GM18867 (cell line): Measurements from ENCODE around the gene TRIM46.
"Not testable (repeated sequence)": the region's sequence is repeated elsewhere in the genome, so short reads cannot be mapped to it uniquely, and the experiment has no call there.

ENCODE experiments used
- ATAC-seq: cut with Tn5 transposase; IDR thresholded peaks from one replicate; pipeline ENCODE4 v1.9.1; 2021; ENCODE audit warnings: mild to moderate bottlenecking, moderate library complexity; ENCODE audit not compliant: unreplicated experiment

The TRIM46 gene

DNA sequence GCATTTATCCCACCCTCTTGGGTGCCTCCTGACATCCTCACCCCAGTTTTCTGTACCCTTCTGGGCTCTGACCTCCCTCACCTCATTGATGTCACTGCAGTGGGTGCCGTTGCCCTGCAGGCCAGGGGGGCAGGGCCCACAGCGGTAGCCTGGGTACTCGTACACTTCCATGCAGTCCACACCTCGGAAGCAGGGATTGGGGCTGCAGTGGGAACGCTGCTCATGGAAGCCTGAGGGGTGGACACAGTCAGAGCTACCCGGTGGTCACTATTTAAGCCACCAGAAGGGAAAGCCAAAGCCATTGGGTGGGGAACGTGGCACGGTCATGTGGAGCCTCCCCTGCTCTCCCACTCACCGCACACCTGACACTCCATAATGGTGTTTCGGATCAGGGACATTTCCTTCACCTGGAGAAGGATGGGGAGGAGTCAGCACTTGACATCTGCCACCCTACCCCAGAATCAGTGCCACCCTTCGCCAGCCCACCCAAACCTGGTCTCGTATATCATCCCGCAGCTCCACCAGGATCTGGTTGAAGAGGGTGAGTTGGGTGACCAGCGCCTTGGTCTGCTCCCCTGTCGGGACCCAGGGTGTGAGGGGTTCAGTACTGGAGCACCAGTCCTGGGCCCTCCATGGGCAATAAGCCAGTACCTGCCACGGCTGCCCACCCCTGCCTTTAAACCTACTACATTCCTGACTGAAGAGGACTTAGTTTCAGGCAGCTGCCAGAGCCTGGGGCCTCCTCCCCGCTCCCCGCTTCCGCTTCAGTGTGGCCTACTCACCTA lies 29.3 kb downstream of the TRIM46 start:
- no peak for ATAC-seq

GRCh38 chr1:155205035-155205434 lies 31.4 kb downstream of the TRIM46 start:
- ATAC-seq, result no peak

DNA sequence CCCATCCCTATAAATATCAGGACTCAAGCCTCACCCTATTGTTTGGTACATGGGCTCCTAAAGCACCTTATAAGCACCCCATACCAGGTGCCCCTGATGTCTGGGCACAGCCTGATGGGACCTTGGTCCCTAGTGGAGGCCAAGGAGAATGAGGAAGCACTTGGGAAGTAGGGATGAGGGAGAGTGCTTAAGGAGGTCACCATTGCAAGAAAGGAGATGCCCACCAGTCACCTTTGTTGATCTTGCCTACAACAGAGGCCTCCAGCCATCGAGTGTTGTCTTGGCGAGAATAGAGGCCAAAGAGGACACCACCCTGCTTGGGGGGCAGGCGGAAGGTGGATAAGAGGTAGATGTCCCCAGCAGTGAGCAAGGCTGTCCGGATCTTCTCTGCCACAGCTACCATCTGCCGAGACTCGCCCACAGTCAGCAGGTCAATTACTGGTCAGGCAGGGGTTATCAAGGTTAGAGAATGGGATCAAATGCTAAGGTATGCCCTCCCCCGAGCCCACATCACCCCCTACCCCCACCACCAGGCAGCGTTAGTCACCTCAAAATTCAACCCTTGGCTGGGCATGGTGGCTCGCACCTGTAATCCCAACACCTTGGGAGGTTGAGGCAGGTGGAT lies 32.4 kb downstream of the TRIM46 start:
- ATAC-seq, result no peak

GRCh38 chr1:155206891-155207805 lies 33.5 kb downstream of the TRIM46 start:
- no peak for ATAC-seq

DNA sequence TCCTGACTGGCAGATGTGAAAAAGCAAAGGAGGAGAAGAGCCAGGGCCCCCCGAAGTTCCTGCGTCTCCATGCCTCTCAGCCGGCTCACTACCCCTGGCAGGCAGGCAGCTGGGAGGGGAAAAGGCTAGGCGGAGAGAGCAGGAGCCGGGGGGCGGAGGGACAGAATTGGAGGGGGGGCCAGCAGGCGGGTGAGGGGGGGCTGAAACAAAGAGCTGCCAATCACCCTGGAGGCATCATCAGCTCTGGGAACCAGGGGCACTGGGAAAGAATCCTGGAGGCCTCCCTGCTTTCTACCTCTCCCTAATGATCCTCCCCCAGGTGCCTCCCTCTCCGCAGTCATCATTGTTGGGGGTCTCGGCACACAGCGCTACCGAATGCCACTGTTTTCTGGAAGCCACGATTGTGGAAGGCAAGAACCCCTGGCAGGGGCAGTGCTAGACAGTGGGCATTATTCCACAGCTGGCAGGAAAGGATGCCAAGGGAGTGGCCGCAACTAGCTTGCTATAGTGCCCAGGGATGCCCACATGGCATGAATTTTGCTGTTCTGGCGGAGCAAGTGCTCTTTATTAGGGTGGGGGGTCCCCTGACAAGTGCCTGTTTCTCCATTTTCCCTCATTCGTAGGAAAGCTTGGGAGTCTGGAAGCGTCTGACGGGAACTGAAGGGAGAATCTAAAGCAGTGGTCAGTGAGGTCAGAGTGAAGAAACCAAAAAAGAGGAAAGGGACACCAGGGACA lies 34.3 kb downstream of the TRIM46 start, which contains the start of gene THBS3:
THBS3 (minus strand) TSS at position 92 of the 735 bp plus-strand sequence; CDS start at position 71, 21 bp downstream.
- ATAC-seq, result no peak

DNA sequence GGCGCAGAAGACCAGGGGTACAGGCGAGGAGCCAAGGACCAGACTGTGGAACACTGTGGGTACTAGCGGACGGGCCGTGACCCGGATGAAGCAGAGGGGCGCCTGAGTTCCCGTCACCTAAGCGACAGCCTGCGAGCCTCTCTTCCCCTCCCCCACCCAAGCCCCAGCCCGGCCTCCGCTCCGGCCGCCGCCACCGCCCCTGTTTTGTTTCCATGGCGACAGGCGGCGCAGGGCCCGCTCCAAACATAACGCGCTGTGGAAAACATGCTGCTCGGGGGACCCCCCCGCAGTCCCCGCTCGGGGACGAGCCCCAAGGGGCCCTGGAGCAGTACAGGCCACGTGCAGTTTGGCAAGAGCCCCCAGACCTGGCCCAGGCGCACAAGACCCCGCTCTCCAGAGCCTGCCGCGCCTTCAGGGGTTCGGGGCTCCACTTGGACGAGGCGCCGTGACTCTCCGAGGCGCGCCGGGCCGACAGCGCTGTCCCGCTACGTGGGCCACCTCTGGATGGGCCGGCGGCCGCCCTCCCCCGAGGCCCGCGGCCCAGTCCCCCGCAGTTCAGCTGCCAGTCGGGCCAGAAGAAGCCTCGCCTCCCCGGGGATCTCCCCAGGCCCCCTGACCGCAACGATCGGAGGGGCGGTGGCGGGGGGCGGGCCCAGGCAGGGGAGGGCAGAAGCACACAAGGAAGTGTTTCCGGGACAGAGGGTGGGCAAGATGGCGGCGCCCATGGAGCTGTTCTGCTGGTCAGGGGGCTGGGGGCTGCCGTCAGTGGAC lies 35.1 kb downstream of the TRIM46 start, which contains the start of gene MTX1:
MTX1 (plus strand) TSS at position 155 of the 771 bp plus-strand sequence; CDS start at position 265, 110 bp downstream.
- peak; percentile 64 for ATAC-seq

GRCh38 chr1:155209312-155209721 lies 35.7 kb downstream of the TRIM46 start:
- no peak for ATAC-seq

- ATAC-seq, result no peak
These were observed 36.9 kb downstream of the TRIM46 start for GRCh38 chr1:155210314-155211104.

- ATAC-seq, result not testable (repeated sequence)
These were observed 37.9 kb downstream of the TRIM46 start for GRCh38 chr1:155211381-155212050.

DNA sequence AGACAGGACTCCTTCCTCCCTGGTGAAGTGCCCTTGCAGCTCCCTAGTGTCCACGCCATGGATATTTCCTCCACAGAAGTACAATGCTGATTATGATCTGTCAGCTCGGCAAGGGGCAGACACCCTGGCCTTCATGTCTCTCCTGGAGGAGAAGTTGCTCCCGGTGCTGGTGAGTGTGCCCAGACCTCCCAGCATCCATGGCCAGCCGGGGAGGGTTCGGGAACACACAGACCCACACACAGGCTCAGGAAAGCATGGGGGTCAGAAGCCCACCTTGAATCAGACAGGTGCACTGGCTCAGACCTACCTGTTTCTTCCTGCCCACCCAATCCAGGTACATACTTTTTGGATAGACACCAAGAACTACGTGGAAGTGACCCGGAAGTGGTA lies 38.4 kb downstream of the TRIM46 start:
- ATAC-seq, result not testable (repeated sequence)

DNA sequence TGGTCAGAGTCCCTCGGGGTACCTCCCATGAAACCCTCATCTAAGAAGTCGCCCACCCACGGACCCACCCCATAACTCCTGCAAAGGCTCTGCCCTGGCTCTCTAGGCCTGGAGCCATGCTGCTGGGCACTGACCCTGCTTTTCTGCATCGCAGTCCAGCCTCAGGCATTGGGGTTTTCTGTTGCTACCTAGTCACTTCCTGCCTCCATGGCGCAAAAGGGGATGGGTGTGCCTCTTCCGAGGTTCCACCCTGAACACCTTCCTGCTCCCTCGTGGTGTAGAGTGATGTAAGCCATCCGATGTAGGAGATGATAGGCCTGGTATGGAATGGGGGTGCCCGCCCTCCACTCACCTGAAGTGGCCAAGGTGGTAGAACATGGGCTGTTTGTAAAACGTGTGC lies 41.1 kb downstream of the TRIM46 start:
- ATAC-seq, result not testable (repeated sequence)

DNA sequence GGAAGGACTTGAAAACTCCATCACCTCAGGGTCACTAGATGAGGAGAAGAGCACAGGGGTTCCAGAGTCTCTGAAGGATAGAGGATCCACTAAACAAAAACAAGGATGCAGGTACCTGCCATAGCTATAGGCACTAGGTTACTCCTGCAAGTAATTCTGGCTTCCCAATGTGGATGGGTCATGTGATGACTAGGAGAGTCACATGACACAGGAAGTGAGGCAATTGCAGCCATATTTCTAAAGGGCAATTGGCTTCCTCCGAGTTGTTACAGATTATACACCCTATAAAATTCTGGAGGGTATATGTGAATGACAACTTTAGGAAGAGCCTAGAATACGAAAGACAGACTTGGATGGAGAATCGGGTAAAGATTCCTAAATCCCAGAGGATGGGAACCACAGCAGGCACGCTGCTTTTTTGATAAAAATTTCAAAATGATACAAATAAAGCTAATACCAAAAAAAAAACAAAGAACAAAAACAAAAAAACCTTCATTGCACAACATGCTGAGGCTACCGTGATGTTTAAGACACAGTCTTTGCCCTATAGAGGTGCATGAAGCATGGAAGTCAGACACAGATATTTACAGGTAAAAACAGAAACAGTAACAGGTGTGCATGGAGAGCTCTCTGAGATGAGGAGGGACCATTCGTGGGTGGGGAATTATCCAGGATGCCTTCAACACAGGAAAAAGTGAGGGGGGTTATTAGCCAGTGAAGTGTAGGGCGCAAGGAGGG lies 45.4 kb downstream of the TRIM46 start:
- no peak for ATAC-seq

- no peak for ATAC-seq
These were observed 46.0 kb downstream of the TRIM46 start for GRCh38 chr1:155219592-155220031.

- not testable (repeated sequence) for ATAC-seq
These were observed 46.7 kb downstream of the TRIM46 start for GRCh38 chr1:155220211-155220965.

DNA sequence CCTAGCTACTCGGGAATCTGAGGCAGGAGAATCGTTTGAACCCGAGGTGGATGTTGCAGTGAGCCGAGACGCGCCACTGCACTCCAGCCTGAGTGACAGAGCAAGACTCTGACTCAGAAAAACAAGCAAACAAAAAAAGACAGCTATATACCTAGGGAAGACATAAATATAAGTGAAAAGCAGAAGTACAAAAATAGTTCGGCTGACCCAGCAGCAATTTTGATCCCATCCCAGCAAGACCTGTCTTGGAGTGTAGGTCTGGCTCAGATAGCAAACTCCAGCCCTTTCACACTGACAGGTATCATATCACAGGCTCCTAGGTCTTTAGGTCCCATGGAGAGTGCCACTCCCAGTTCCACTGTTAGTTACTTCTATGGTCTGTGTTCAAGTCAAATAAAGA lies 49.4 kb downstream of the TRIM46 start:
- no peak for ATAC-seq

GRCh38 chr1:155225404-155225759 lies 51.7 kb downstream of the TRIM46 start:
- not testable (repeated sequence) for ATAC-seq
